ENCODE data around the gene PLEKHA3.
A peak's percentile ranks its signal among the peaks of the same experiment; 100 is the strongest.

PLEKHA3 gene

GRCh38 chr2:178478439-178479274, 1.6 kb upstream of the PLEKHA3 start, which contains the start of gene FKBP7:
Gene FKBP7, minus strand, starts transcription at chr2:178478600. Its CDS starts 101 bp downstream, at chr2:178478499.
- DNase-seq (ENCODE audit: low spot score), result peak; percentile 95

GRCh38 chr2:178479275-178479616, 1.0 kb upstream of the PLEKHA3 start:
- no peak for DNase-seq (ENCODE audit: low spot score)

GRCh38 chr2:178479758-178480226, 465 bp upstream of the PLEKHA3 start:
- DNase-seq (ENCODE audit: low spot score), result no peak

- DNase-seq (ENCODE audit: low spot score), result no peak
These were observed 2.2 kb downstream of the PLEKHA3 start for GRCh38 chr2:178482437-178482836.

GRCh38 chr2:178484245-178485041, 4.2 kb downstream of the PLEKHA3 start:
- DNase-seq (ENCODE audit: low spot score), result peak; percentile 61

GRCh38 chr2:178485356-178485755, 5.1 kb downstream of the PLEKHA3 start:
- DNase-seq (ENCODE audit: low spot score), result no peak

- no peak for DNase-seq (ENCODE audit: low spot score)
These were observed 11.4 kb downstream of the PLEKHA3 start for GRCh38 chr2:178491612-178492011.

GRCh38 chr2:178496049-178496448, 15.8 kb downstream of the PLEKHA3 start:
- no peak for DNase-seq (ENCODE audit: low spot score)

GRCh38 chr2:178498137-178498536, 17.9 kb downstream of the PLEKHA3 start:
- DNase-seq (ENCODE audit: low spot score), result no peak

GRCh38 chr2:178499640-178500039, 19.4 kb downstream of the PLEKHA3 start:
- DNase-seq (ENCODE audit: low spot score), result no peak

GRCh38 chr2:178502751-178503150, 22.5 kb downstream of the PLEKHA3 start:
- no peak for DNase-seq (ENCODE audit: low spot score)

- DNase-seq (ENCODE audit: low spot score), result no peak
These were observed 25.8 kb downstream of the PLEKHA3 start for GRCh38 chr2:178506101-178506500.

GRCh38 chr2:178506524-178506923, 26.3 kb downstream of the PLEKHA3 start:
- DNase-seq (ENCODE audit: low spot score), result no peak

- no peak for DNase-seq (ENCODE audit: low spot score)
These were observed 26.7 kb downstream of the PLEKHA3 start for GRCh38 chr2:178506949-178507348.

GRCh38 chr2:178508646-178509045, 28.4 kb downstream of the PLEKHA3 start:
- no peak for DNase-seq (ENCODE audit: low spot score)

GRCh38 chr2:178510384-178510783, 30.1 kb downstream of the PLEKHA3 start:
- DNase-seq (ENCODE audit: low spot score), result no peak

GRCh38 chr2:178512484-178512883, 32.2 kb downstream of the PLEKHA3 start:
- DNase-seq (ENCODE audit: low spot score), result no peak

- DNase-seq (ENCODE audit: low spot score), result no peak
These were observed 33.6 kb downstream of the PLEKHA3 start for GRCh38 chr2:178513876-178514275.

GRCh38 chr2:178514664-178515063, 34.4 kb downstream of the PLEKHA3 start:
- no peak for DNase-seq (ENCODE audit: low spot score)

- DNase-seq (ENCODE audit: low spot score), result no peak
These were observed 37.2 kb downstream of the PLEKHA3 start for GRCh38 chr2:178517496-178517895.

- no peak for DNase-seq (ENCODE audit: low spot score)
These were observed 41.3 kb downstream of the PLEKHA3 start for GRCh38 chr2:178521304-178522150.

- peak; percentile 88 for DNase-seq (ENCODE audit: low spot score)
These were observed 42.8 kb downstream of the PLEKHA3 start for GRCh38 chr2:178522950-178523595.

All from Ammon's horn (tissue), 1 donor.